Transverse colon (tissue), 4 donors: Measurements from ENCODE around the gene DMP1.

Experiments
- CTCF ChIP-seq, 5 experiments: fragments of 200-600 bp in 3 of 5; fragments of 450-650 bp in 2 of 5; sonication (generic) in 3 of 5; IDR thresholded peaks; 1 replicate in 2 of 5; 2 replicates in 3 of 5; pipeline ENCODE4 v1.5.1; 2016 to 2017; ENCODE audit warnings: antibody characterized with exemption in 5 of 5, inconsistent platforms in 3 of 5, mild to moderate bottlenecking in 2 of 5, moderate library complexity in 1 of 5
- EP300 ChIP-seq: sonication (generic); formaldehyde crosslinking; IDR thresholded peaks from one replicate; pipeline ENCODE4 v1.6.1; 2017; ENCODE audit warnings: antibody characterized with exemption, low read depth
- POLR2A ChIP-seq: fragments of 450-650 bp; IDR thresholded peaks from one replicate; pipeline ENCODE4 v1.6.1; 2016; ENCODE audit warnings: antibody characterized with exemption, mild to moderate bottlenecking, moderate library complexity
- POLR2AphosphoS5 ChIP-seq, 3 donors: sonication (generic); formaldehyde crosslinking; IDR thresholded peaks; one replicate each; pipeline ENCODE4 v1.6.1; 2016; ENCODE audit warnings: antibody characterized with exemption in 3 of 3

- TF ChIP-seq CTCF (IDR thresholded peaks at IDR 0.05) = no peak
- no peak for TF ChIP-seq POLR2A
- TF ChIP-seq POLR2AphosphoS5 (IDR thresholded peaks at IDR 0.05) = no peak
- no peak for TF ChIP-seq EP300
These were observed 9.3 kb downstream of the DMP1 start for GRCh38 chr4:87659247-87659931.
